Measurements from ENCODE around the gene RAB3IL1. TPM values are rescaled to one million over a fixed set of nuclear protein-coding genes. Genes with fewer than 3 reads are reported as not detected.

Gene RAB3IL1
- total RNA-seq, 1 experiment from 2014 or later: 18.1 TPM

DNA sequence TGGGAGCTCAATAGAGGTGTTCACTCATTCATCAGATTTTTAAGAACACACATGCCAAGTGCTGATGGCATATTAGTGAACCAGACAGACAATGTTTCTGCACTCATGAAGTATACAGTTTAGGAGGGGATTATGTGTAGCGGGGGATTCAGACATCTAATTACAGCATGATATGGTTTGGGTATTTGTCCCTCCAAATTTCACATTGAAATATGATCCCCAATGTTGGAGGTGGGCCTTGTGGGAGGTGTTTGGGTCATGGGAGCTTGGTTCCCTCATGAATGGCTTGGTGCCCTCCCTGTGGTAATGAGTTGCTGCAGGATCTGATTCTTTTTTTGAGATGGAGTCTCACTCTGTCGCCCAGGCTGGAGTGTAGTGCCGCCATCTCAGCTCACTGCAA lies 8.9 kb upstream of the RAB3IL1 start:
- CTCF ChIA-PET: interaction anchor here (0.7 kb wide), 1 partner anchor 129 kb away, joined by 3 read pairs; no protein-coding TSS in a partner anchor
- RAD21 ChIA-PET (ENCODE audit: low non-redundant PET in 1 of 2, low total read pairs in 2 of 2, uncharacterized antibody in 2 of 2, unreplicated experiment in 2 of 2): no interaction called here
- H2AFZ ChIP-seq (ENCODE audit: low read depth, low read length, poor library complexity, severe bottlenecking): no peak overlapping the region
- no TSS peak for BruUV-seq (replicated peaks)
- ATAC-seq (no peak), DNase-seq (ENCODE audit: low read depth, low spot score) (no peak)
- H3K9me3 ChIP-seq (ENCODE audit: control insufficient read depth in 1 of 2, insufficient read depth in 1 of 2, low read depth in 1 of 2, low read length in 2 of 2): no peaks in the 10 kb centered on the region
- no peaks in the 10 kb centered on the region for H3K9me2 ChIP-seq (ENCODE audit: insufficient read depth)
- TF ChIP-seq ZNF274 (IDR thresholded peaks at IDR 0.05; ENCODE audit: low read depth, low read length) (no peak), ZBTB33 (IDR thresholded peaks at IDR 0.05; ENCODE audit: extremely low read depth, insufficient replicate concordance, low read length) (no peak), EGR1 (IDR thresholded peaks at IDR 0.05; ENCODE audit: low read depth) (no peak), POLR2AphosphoS5 (IDR thresholded peaks at IDR 0.05; ENCODE audit: low read depth, low read length) (no peak), SP1 (IDR thresholded peaks at IDR 0.05; ENCODE audit: low read depth) (no peak), ELF1 (IDR thresholded peaks at IDR 0.05; ENCODE audit: borderline replicate concordance, low read depth) (no peak), EZH2 (IDR thresholded peaks at IDR 0.05) (no peak), MAX (IDR thresholded peaks at IDR 0.05) (no peak), JUND (IDR thresholded peaks at IDR 0.05) (no peak)
- TF ChIP-seq, protein P1, sequence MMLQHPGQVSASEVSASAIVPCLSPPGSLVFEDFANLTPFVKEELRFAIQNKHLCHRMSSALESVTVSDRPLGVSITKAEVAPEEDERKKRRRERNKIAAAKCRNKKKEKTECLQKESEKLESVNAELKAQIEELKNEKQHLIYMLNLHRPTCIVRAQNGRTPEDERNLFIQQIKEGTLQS (IDR thresholded peaks at IDR 0.05): no peak
- TF ChIP-seq, protein P2, sequence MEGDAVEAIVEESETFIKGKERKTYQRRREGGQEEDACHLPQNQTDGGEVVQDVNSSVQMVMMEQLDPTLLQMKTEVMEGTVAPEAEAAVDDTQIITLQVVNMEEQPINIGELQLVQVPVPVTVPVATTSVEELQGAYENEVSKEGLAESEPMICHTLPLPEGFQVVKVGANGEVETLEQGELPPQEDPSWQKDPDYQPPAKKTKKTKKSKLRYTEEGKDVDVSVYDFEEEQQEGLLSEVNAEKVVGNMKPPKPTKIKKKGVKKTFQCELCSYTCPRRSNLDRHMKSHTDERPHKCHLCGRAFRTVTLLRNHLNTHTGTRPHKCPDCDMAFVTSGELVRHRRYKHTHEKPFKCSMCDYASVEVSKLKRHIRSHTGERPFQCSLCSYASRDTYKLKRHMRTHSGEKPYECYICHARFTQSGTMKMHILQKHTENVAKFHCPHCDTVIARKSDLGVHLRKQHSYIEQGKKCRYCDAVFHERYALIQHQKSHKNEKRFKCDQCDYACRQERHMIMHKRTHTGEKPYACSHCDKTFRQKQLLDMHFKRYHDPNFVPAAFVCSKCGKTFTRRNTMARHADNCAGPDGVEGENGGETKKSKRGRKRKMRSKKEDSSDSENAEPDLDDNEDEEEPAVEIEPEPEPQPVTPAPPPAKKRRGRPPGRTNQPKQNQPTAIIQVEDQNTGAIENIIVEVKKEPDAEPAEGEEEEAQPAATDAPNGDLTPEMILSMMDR (IDR thresholded peaks at IDR 0.05 in 2 of 3, conservative IDR thresholded peaks at IDR 0.05 in 1 of 3; ENCODE audit: borderline replicate concordance in 1 of 3, insufficient read depth in 1 of 3, low read depth in 2 of 3, low read length in 2 of 3): no peak
- no peaks in the 10 kb centered on the region for H4K20me1 ChIP-seq (ENCODE audit: insufficient read depth)
- no peaks in the 10 kb centered on the region for H3K27me3 ChIP-seq (ENCODE audit: insufficient read depth, low read length)
- no peak overlapping the region for H3K9ac ChIP-seq (ENCODE audit: low read length)
- intact Hi-C loops (cut with micrococcal nuclease): no loop called here
- H3K4me1 ChIP-seq (ENCODE audit: control insufficient read depth in 1 of 2, insufficient read depth in 2 of 2, low read length in 2 of 2): no peaks in the 10 kb centered on the region
- POLR2A ChIA-PET: no interaction called here
- no peak overlapping the region for H3K4me2 ChIP-seq (ENCODE audit: low read length)
- no peaks in the 10 kb centered on the region for H3K79me2 ChIP-seq (ENCODE audit: insufficient read depth, low read length)
- H3K27ac ChIP-seq (ENCODE audit: low read depth, low read length): no peak overlapping the region
- H3K4me3 ChIP-seq (replicated peaks in 1 of 2; ENCODE audit: low read depth in 1 of 2, low read length in 2 of 2): no peak overlapping the region
- H3K36me3 ChIP-seq (ENCODE audit: control insufficient read depth in 1 of 2, insufficient read depth in 2 of 2, low read length in 2 of 2): no peaks in the 10 kb centered on the region

All from HCT116 (cell line).